GM19463 (cell line): ENCODE measurements around the gene TTLL8.
A peak's percentile ranks its signal among the peaks of the same experiment; 100 is the strongest.
"Not testable (repeated sequence)": the region's sequence is repeated elsewhere in the genome, so short reads cannot be mapped to it uniquely, and the experiment has no call there.

ENCODE experiments used
- ATAC-seq: cut with Tn5 transposase; IDR thresholded peaks from one replicate; pipeline ENCODE4 v1.9.1; 2021; ENCODE audit warnings: mild to moderate bottlenecking, moderate library complexity; ENCODE audit not compliant: unreplicated experiment

TTLL8 gene

DNA sequence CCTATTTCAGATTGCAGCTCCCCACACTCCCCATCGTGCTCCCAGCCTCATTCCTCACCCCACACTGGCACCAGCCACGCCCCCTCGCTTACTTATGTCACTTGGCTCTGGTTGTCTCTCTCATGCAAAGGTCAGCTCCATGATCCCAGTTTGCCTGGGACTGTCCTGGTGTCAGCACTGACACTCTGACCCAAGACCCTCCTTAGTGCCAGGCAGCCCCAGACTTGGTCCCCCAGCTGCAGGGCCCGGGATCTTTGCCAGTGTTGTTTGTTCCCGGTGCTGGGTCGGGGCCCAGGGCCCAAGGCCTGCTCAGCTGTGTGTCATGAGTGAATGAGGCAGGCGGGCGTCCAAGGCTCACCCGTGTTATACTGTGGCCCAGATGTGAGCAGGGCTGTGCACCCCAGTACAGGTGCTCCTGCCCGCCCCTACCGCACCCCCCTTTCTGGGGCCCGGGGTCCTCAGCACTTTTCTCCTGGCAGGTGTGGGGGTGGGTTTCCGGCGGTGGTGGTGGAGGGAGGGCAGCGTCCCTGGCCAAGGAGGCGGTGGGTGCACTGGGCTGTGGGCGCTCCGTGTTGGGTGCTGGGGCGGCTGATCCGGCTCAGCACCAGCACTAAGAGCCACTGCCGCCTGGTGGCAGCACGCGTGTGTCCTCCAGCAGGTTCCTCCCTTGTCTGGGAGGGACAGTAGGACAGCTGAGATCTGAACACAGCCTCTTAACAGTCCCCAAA lies 65.0 kb downstream of the TTLL8 start:
- ATAC-seq = no peak

DNA sequence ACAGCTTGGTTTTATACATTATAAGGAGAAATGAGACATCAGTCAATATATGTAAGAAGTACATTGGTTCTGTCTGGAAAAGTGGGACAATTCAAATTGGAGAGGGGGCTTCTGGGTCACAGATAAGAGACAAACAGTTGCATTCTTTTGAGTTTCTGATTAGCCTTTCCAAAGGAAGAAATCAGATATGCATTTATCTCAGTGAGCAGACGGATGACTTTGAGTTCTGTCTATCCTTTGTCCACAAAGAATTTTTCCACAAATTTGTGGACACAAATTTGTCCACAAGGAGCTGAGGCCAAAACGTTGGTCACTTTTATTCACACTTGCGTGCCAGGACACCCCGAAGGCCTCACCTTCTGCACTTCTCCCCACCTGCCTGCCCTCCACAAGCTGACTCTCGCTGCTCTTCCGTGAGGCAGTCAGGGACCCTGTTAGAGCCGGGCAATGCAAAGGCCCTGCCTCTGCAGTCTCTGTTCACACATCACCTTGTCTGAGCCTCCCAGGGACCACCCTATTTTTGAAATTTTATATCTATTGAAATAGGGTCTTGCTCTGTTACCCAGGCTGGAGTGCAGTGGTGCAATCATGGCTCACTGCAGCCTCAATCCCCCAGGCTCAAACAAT lies 66.1 kb downstream of the TTLL8 start:
- ATAC-seq = no peak

DNA sequence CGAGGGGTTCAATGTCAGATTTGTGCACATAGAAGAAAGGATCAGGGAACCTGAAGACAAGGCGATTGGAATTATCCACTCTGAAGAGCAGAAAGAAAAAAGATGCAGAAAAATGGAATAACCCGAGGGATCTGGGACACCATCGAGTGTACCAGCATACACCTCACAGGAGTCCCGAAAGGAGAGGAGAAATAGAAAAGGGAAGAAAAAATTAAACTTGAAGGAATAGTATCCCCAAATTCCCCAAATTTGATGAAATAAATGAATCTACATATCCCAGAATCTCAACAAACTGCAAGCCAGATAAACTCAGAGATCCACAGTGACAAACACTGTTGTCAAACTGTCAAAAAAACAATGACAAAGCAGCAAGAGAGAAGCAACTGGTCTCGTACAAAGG lies 66.9 kb downstream of the TTLL8 start:
- no peak for ATAC-seq

DNA sequence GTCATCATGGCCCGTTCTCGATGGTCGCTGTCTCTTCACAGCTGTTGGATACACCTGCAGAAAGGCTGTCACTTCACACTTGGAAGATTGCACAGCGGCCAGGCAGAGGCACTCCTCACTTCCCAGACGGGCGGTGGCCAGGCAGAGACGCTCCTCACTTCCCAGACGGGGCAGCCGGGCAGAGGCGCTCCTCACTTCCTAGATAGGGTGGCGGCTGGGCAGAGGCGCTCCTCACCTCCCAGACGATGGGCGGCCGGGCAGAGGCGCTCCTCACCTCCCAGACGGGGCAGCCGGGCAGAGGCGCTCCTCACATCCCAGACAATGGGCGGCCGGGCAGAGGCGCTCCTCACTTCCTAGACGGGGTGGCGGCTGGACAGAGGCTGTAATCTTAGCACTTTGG lies 68.3 kb downstream of the TTLL8 start:
- ATAC-seq = not testable (repeated sequence)

DNA sequence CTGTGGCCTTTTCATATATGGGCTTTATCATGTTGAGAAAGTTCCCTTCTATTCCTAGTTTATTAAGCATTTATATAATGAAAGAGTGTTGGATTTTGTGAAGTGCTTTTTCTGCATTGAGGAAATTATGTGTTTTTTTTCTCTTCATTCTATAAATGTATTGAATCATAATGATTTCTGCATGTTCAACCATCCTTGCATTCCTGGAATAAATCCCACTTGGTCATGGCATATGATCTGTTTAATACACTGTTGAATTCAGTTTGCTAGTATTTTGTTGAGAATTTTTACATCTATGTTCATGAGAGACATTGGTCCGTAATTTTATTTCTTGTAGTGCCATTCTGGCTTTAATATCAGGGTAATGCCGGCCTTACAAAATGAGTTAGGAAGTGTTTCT lies 71.8 kb downstream of the TTLL8 start:
- ATAC-seq = no peak

DNA sequence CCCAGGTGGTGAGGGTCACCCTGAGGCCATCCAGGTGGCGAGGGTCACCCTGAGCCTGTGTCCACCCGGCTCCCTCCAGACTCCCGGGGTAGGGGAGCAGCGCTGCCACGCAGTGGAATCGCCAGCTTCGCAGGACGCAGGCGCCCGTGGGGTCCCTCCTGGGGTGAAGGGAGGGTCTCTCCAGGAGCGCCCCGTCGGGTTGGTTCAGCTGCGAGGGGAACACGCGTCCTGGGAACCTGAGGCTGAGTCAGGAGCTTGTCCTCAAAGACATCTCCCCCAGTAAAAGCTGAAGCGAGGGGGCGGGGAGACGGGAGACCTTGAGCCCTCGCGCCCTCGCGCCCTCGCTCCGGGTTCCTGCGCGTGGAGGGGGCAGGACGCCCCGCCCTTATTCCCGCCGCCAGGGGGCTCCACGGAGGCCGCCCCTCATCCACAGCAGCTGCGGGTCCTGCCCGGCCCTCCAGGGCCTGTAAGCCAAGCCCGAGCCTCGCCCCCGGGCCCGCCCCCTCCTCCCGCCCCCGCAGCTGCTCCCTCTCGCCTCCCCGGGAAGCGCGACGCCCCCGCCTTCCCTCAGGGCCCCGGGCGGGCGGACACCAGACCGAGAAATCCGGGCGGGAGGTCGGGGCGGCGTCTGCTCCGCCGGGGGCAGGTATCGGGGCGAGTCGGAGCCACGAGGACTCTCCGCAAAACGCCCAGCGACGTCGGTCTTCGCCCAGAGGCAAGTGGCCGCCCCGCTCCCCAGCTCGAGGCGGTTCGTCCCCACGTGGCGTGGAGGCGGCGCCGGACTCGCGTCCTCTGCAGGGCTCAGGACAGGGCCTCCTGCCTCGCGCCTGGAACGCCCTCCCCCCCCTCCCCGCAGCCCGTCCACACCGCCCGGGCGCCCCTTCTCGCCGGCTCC lies 74.7 kb downstream of the TTLL8 start:
- no peak for ATAC-seq

DNA sequence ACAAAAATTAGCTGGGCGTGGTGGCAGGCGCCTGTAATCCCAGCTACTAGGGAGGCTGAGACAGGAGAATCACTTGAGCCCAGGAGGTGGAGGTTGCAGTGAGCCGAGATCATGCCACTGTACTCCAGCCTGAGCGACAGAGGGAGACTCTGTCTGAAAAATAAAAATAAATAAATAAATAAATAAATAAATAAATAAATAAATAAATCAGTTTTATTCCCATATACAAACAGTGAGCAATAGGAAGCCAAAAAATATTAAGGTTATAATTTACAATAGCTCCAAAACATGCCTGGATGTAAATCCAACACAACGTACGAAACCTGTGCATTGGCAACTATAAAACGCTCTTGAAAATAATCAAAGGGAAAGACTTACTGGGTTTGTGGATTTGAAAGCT lies 76.3 kb downstream of the TTLL8 start:
- ATAC-seq = not testable (repeated sequence)

DNA sequence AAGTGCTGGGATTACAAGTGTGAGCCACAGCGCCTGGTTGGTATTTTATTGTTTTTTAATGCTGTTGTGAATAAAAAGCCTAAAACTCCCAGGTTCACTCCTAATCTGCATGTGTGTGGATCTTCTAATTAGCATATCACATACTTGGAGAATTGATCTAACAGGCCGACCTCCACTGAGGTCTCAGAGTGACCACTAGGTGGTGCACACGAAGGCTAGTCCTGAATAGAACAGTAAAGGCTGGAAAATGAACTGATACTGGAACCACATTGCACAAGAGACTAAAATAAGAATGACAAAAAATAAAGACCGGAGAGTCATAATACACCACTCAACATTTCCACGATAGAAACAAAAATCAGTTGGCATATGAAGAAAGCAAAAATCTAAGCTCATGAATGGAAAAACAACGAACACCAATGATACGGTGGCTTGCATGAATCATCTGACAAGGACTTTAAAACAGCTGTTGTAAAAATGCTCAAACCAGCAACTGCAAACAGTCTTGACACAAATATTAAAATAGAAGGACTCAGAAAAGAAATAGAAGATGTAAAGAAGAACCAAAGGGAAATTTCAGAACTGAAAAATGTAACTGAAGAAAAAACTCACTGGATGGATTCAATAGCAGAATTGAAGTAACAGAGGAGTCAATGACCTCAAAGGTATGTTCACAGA lies 78.4 kb downstream of the TTLL8 start:
- ATAC-seq = no peak

DNA sequence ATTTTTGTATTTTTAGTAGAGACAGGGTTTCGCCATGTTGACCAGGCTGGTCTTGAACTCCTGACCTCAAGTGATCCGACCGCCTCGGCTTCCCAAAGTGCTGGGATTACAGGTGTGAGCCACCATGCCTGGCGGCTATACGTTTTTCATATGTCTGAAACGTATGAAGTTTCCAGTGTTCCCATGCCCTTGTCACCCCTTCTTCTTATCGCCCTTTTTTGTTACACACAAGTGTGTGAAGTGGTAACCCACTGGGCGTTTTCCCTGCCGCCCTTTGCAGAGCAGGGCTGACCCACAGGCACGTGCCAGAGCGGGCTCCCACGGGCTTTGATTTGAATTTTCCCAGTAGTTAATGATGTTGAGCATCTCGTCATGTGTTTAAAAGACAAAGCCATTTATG lies 80.5 kb downstream of the TTLL8 start:
- no peak for ATAC-seq

DNA sequence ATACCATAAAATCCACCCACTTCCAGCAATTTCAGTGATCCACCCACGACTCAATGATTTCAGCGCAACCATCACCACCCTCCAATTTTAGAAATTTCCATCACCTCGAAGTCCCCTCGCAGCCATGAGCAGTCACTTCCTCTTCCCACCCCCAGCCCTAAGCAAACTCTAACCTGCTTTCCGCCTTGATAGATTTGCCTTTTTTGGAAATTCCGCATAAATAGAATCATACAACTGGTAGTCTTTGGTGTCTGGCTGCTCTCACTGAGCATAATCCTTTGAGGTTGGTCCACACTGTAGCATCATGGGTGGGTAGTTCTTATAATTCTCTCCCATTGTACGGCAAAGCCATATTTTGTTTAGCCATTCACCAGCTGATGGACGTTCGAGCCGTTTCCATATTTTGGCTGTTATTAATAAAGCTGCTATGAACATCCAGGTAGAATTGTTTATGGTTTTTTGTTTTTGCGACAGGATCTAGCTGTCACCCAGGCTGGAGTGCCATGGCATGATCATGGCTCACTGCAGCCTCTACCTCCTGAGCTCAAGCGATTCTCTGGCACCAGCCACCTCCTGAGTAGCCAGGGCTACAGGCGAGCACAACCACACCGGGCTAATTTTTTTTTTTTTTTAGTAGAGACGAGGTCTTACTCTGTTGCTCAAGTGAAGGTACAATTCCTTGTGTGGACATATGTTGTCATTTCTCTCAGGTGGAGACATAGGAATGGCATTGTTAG lies 81.5 kb downstream of the TTLL8 start:
- no peak for ATAC-seq

DNA sequence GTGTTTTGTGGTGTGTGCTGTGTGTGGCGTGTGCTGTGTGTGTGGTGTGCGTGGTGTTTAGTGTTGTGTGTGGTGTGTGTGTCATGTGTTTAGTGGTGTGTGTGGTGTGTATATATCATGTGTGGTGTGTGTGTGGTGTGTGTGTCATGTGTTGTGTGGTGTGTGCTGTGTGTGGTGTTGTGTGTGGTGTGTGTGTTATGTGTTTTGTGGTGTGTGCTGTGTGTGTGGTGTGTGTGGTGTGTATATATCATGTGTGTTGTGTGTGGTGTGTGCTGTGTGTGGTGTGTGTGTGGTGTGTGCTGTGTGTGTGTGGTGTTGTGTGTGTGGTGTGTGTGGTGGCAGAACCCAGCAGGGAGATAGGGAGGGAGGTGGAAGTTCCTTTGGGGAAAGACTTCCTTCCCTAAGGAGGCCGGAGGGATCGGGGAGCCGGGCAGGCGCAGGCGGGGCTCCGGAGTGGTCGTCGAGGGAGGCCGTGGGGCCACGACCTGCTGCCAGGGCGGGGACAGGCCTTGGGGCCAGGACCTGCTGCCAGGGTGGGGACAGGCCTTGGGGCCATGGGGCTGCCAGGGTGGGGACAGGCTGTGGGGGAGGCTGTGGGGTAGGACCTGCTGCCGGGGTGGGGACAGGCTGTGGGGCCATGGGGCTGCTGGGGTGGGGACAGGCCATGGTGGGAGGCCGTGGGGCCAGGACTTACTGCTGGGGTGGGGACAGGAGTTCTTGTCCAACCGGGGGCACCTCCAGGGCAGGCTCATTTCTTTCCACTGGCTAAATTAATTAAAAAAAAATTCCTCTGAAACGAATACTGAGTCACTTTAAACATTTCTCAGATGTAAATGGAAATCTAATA lies 82.3 kb downstream of the TTLL8 start:
- ATAC-seq = no peak

DNA sequence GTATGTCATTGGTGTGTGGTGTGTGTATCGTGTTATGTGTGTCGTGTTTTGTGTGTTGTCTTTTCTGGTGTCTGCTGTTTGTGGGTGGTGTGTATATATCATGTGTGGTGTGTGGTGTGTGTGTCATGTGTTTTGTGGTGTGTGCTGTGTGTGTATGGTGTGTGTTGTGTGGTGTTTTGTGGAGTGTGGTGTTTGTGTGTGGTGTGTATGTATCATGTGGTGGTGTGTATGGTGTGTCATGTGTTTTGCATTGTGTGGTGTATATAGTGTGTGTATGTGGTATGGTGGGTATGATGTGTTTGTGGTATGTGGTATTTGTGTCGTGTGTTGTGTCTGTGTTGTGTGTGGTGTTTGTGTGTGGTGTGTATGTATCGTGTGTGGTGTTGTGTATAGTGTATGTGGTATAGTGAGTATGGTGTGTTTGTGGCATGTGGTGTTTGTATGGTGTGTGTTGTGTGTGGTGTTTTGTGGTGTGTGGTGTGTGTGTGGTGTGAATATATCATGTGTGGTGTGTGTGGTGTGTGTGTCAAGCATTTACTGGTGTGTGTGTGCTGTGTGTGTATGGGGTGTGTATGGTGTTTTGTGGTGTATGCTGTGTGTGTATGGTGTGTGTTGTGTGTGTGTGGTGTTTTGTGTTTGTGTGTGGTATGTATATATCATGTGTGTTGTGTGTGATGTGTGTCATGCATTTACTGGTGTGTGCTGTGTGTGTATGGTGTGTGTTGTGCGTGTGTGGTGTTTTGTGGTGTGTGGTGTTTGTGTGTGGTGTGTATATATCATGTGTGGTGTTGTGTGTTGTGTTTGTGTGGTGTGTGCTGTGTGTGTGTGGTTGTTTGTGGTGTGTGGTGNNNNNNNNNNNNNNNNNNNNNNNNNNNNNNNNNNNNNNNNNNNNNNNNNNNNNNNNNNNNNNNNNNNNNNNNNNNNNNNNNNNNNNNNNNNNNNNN lies 84.8 kb downstream of the TTLL8 start:
- no peak for ATAC-seq

DNA sequence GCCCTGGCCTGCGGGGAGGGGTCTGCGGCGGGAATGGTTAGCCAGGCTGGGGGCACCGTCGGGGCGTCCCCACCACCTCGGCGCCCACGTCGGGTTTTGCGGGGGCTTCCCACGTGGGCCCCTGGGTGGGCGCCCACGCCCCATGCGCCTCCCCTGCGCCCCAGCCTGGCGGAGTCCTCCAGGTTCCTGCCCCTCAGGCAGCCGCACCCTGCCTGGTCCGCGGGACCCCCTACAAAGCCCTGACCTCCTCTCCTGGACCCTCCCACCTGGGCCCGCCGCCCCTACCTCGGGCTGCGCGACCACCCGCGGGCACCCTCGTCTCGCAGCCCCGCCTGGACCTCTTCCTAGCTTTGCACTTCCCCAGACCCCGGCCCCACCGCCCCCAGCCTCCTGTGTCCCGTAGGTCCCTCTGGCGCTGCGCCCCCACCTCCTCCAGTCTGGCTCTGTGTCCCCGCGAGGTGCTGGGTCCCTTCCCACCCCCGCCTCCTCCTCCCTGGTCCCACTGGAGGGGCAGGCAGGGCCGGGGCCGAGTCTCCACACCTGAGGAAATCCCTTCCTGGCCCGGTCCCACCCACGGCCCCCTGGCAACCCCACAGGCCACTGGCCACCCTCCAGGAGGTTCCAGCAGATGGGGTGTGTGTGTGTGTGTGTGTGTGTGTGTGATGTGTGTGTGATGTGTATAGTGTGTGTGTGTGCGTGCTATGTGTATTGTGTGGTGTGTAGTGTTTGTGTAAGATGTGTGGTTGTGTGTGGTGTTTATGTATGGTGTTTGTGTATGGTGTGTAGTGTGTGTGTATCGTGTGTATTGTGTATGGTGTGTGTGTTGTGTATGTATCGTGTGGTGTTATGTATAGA lies 85.7 kb downstream of the TTLL8 start:
- no peak for ATAC-seq

DNA sequence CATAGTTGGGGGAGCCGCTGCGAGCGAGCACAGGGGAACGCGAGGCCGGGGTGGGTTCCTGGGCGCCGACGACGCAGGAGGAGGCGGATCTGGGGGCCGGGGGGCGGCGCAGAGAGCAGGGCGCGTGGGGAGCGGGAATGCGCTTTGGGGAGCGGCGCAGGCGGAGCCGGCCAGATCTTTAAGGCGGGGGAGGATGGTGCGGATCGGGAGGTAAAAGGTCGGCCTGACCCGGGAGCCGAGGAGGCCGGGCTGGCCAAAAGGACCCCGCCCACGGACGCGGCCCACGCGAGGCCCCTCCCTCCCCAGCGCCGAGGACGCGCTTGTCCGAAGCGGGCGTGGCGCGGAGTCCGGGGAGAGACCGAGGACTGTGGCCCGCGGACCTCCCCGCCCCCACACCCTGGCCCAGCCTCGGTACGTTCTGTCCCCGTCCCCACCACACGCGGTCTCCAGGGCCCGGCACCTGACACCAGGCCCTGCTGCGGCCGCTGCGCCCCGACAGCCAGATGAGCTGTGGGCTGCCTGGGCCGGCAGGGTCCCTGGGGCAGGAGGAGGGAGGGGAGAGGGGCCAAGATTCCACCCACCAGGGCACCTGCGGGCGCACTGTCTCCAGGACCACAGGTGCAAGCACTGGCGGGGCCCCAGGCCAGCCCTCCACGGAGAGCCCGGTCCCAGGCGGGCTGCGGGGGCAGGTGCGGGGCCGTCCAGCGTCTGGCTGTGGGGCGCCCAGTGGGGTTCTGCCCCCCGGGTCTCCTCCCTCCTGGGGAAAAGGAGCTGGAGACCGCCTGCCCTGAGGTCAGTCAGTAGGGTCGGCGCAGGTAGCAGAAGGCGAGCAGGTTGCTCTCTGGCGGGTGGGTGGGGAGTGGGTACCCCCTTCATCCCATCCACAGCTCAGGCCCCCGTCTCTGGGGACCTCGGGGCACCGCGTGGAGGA lies 86.6 kb downstream of the TTLL8 start:
- peak; percentile 27 for ATAC-seq

DNA sequence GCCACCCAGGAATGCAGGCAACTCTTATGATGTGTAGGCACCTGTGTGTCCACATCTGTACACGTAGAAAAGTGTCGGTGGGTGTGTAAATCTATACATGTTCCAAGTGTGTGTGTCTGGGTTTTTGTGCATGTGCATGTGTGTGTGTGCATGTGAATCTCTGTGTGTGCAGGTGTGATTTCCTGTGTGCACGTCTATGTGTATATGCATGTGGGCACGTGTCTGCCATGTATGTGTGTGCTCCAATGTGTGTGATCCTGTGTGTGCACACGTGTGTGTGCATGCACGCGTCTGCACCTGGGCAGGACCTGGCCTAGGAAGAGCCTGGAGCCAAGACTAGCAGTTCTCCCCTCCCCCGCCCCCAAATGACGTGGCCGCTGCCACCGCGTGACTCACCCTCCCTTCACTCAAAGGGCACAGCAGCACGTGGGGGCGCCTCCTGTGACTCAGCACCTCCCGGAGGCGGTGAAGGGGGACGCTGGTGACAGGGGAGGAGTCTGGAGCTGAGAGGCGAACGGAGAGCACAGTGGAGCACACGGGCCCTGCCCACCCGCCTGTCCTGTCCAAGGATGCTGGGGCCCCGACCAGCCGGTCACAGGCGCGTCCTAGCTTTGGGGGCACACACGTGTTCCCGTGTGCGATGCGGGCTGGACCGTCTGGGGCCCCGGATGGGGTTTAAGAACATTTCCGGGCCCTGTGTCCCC lies 87.4 kb downstream of the TTLL8 start:
- ATAC-seq = peak; percentile 76
